MCF 10A (cell line): ENCODE measurements around the gene SMAD9. TPM values are rescaled to one million over a fixed set of nuclear protein-coding genes. Genes with fewer than 3 reads are reported as not detected.

ENCODE experiments used
- BruUV-seq: library from RNA; stranded (reverse); fragments of 400-500 nt; replicated peaks from 2 replicates; lab custom pipeline; 2021; lab: Mats Ljungman, UMichigan
- CTCF ChIA-PET: fragments of 300-600 bp; sonication (Branson Sonifier 250); formaldehyde crosslinking; extraction: SDS; loops from one replicate; lab custom pipeline; 2021; ENCODE audit warnings: antibody characterized with exemption, inconsistent platforms; lab: Yijun Ruan, JAX
- POLR2A ChIA-PET: fragments of 300-600, 350-650 bp; sonication (Branson Sonifier 250); formaldehyde crosslinking; extraction: SDS; loops from one replicate; lab custom pipeline; 2020; ENCODE audit warnings: antibody characterized with exemption, inconsistent platforms; lab: Yijun Ruan, JAX
- DNase-seq: peaks from one replicate; pipeline ENCODE4 v3.0.0-alpha.2; 2018; ENCODE audit not compliant: unreplicated experiment
- H3K27ac Mint-ChIP-seq: one replicate; pipeline ENCODE4 v1.8.0; 2022; ENCODE audit warnings: mild to moderate bottlenecking, low read depth, mixed read lengths; ENCODE audit not compliant: unreplicated experiment
- H3K27me3 Mint-ChIP-seq: one replicate; pipeline ENCODE4 v1.8.0; 2022; ENCODE audit warnings: mixed read lengths; ENCODE audit not compliant: insufficient read depth, unreplicated experiment
- H3K36me3 Mint-ChIP-seq: one replicate; pipeline ENCODE4 v1.8.0; 2022; ENCODE audit warnings: mild to moderate bottlenecking, moderate library complexity, mixed read lengths; ENCODE audit not compliant: insufficient read depth, unreplicated experiment
- H3K4me1 Mint-ChIP-seq: one replicate; pipeline ENCODE4 v1.8.0; 2022; ENCODE audit warnings: mixed read lengths; ENCODE audit not compliant: insufficient read depth, unreplicated experiment
- H3K4me3 Mint-ChIP-seq: one replicate; pipeline ENCODE4 v1.8.0; 2022; ENCODE audit warnings: mild to moderate bottlenecking, moderate library complexity, mixed read lengths; ENCODE audit not compliant: unreplicated experiment
- H3K9me3 Mint-ChIP-seq: one replicate; pipeline ENCODE4 v1.8.0; 2022; ENCODE audit warnings: mixed read lengths; ENCODE audit not compliant: unreplicated experiment
- intact Hi-C: fragments of 100-400 bp; cut with micrococcal nuclease; formaldehyde crosslinking; loops from 2 replicates; pipeline ENCODE4 v1.14.1; 2022
- total RNA-seq: library from RNA; stranded (reverse); gene quantifications from 2 replicates; pipeline ENCODE4 v1.2.3, GENCODE V29; 2022
- TF ChIP-seq, protein P1 (sequence below): fragments of 200-600 bp; IDR thresholded peaks from one replicate; pipeline ENCODE4 v1.8.0; 2022; ENCODE audit warnings: antibody characterized with exemption, mild to moderate bottlenecking; ENCODE audit not compliant: unreplicated experiment

SMAD9 gene
- total RNA-seq, 1 experiment from 2014 or later = 1.6 TPM

DNA sequence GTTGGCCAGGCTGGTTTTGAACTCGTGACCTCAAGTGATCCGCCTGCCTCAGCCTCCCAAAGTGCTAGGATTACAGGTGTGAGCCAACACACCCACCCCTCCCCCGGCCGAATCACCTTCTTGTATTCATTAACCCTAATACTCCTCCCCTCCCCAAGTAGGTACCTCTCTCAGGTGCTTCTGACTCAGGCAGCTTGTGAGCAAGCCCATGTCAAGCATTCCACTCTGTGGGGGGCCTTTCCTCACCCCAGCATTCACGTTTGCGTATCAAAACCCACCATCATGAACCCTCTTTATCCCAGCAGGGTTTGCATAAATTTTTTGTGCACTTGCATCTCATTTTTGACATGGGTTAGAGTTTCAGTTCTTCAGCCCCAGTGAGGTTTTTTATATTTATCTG is 124.6 kb downstream of the SMAD9 start:
- H3K36me3 Mint-ChIP-seq = no peaks in the 10 kb centered on the region
- intact Hi-C loops = no loop called here
- ChIA-PET CTCF (interaction anchor here (0.6 kb wide), 1 partner anchor 27 kb away, joined by 3 read pairs; no protein-coding TSS in a partner anchor), POLR2A (no interaction called here)
- H3K4me3 Mint-ChIP-seq = no peak overlapping the region
- TF ChIP-seq, protein P1, sequence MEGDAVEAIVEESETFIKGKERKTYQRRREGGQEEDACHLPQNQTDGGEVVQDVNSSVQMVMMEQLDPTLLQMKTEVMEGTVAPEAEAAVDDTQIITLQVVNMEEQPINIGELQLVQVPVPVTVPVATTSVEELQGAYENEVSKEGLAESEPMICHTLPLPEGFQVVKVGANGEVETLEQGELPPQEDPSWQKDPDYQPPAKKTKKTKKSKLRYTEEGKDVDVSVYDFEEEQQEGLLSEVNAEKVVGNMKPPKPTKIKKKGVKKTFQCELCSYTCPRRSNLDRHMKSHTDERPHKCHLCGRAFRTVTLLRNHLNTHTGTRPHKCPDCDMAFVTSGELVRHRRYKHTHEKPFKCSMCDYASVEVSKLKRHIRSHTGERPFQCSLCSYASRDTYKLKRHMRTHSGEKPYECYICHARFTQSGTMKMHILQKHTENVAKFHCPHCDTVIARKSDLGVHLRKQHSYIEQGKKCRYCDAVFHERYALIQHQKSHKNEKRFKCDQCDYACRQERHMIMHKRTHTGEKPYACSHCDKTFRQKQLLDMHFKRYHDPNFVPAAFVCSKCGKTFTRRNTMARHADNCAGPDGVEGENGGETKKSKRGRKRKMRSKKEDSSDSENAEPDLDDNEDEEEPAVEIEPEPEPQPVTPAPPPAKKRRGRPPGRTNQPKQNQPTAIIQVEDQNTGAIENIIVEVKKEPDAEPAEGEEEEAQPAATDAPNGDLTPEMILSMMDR = no peak
- no peak overlapping the region for H3K27ac Mint-ChIP-seq
- H3K27me3 Mint-ChIP-seq = no peaks in the 10 kb centered on the region
- H3K4me1 Mint-ChIP-seq = no peaks in the 10 kb centered on the region
- BruUV-seq = no TSS peak
- DNase-seq = no peak
- no peaks in the 10 kb centered on the region for H3K9me3 Mint-ChIP-seq

Other genes starting within 250 kb of the SMAD9 start
- not detected in 2 replicates for gene SERTM1, start 246.2 kb downstream of the SMAD9 start, total RNA-seq
- 6.1 and 8.1 TPM in 2 replicates for gene RFXAP, start 101.0 kb downstream of the SMAD9 start, total RNA-seq
- 43.7 and 51.2 TPM in 2 replicates for gene ALG5, start 79.1 kb upstream of the SMAD9 start, total RNA-seq
- gene EXOSC8, start 80.5 kb upstream of the SMAD9 start, total RNA-seq = 99.4 and 126 TPM in 2 replicates
- gene SUPT20H, start 139.4 kb upstream of the SMAD9 start, total RNA-seq = 86.8 and 90.3 TPM in 2 replicates
- not detected in 2 replicates for gene CSNK1A1L, start 185.4 kb upstream of the SMAD9 start, total RNA-seq